NCI-H2171 (cell line): Measurements from ENCODE around the gene TMEM123.
"Not testable (repeated sequence)": the region's sequence is repeated elsewhere in the genome, so short reads cannot be mapped to it uniquely, and the experiment has no call there.

Experiments
- DNase-seq: peaks from one replicate; lab custom pipeline; 2025; lab: John Stamatoyannopoulos, UW

Gene TMEM123

GRCh38 chr11:102448869-102449224 is 3.7 kb downstream of the TMEM123 start:
- no peak for DNase-seq

- no peak for DNase-seq
Observed at GRCh38 chr11:102447941-102448868, 4.4 kb downstream of the TMEM123 start.

GRCh38 chr11:102447193-102447592 is 5.4 kb downstream of the TMEM123 start:
- no peak for DNase-seq

GRCh38 chr11:102446606-102447005 is 6.0 kb downstream of the TMEM123 start:
- DNase-seq, result no peak

GRCh38 chr11:102444693-102445092 is 7.9 kb downstream of the TMEM123 start:
- not testable (repeated sequence) for DNase-seq

GRCh38 chr11:102444142-102444541 is 8.4 kb downstream of the TMEM123 start:
- not testable (repeated sequence) for DNase-seq

GRCh38 chr11:102439063-102439363 is 13.6 kb downstream of the TMEM123 start:
- not testable (repeated sequence) for DNase-seq

GRCh38 chr11:102438311-102439062 is 14.1 kb downstream of the TMEM123 start:
- no peak for DNase-seq

GRCh38 chr11:102437727-102438126 is 14.8 kb downstream of the TMEM123 start:
- no peak for DNase-seq

- no peak for DNase-seq
Observed at GRCh38 chr11:102436976-102437375, 15.6 kb downstream of the TMEM123 start.

GRCh38 chr11:102436561-102436960 is 16.0 kb downstream of the TMEM123 start:
- DNase-seq, result no peak

- no peak for DNase-seq
Observed at GRCh38 chr11:102435688-102436087, 16.9 kb downstream of the TMEM123 start.

- DNase-seq, result not testable (repeated sequence)
Observed at GRCh38 chr11:102433571-102433970, 19.0 kb downstream of the TMEM123 start.

GRCh38 chr11:102432560-102432959 is 20.0 kb downstream of the TMEM123 start:
- not testable (repeated sequence) for DNase-seq

GRCh38 chr11:102431404-102431803 is 21.2 kb downstream of the TMEM123 start:
- DNase-seq, result no peak

- DNase-seq, result no peak
Observed at GRCh38 chr11:102430158-102430836, 22.3 kb downstream of the TMEM123 start.

- no peak for DNase-seq
Observed at GRCh38 chr11:102429691-102430090, 22.9 kb downstream of the TMEM123 start.

GRCh38 chr11:102429226-102429625 is 23.3 kb downstream of the TMEM123 start:
- no peak for DNase-seq

GRCh38 chr11:102428696-102429095 is 23.9 kb downstream of the TMEM123 start:
- DNase-seq, result no peak

GRCh38 chr11:102427068-102427467 is 25.5 kb downstream of the TMEM123 start:
- no peak for DNase-seq

GRCh38 chr11:102426570-102426969 is 26.0 kb downstream of the TMEM123 start:
- no peak for DNase-seq

GRCh38 chr11:102426000-102426399 is 26.6 kb downstream of the TMEM123 start:
- DNase-seq, result no peak

GRCh38 chr11:102423936-102424335 is 28.6 kb downstream of the TMEM123 start:
- DNase-seq, result no peak
